Chondrocyte (in vitro differentiated cells): ENCODE results near the gene FZR1. TPM values are rescaled to one million over a fixed set of nuclear protein-coding genes. Genes with fewer than 3 reads are reported as not detected.

Experiments used
- DNase-seq: peaks from one replicate; pipeline ENCODE4 v3.0.0; 2021; ENCODE audit warnings: mixed read lengths, low spot score
- H3K27ac Mint-ChIP-seq: one replicate; pipeline ENCODE4 v1.8.0; 2021; ENCODE audit warnings: mild to moderate bottlenecking, moderate library complexity, mixed read lengths; ENCODE audit not compliant: unreplicated experiment
- H3K27me3 Mint-ChIP-seq: 2 replicates; pipeline ENCODE4 v1.8.0; 2021; ENCODE audit warnings: low read depth, mixed read lengths
- H3K36me3 Mint-ChIP-seq: 2 replicates; pipeline ENCODE4 v1.8.0; 2021; ENCODE audit warnings: low read depth, mixed read lengths
- H3K4me1 Mint-ChIP-seq: 2 replicates; pipeline ENCODE4 v1.8.0; 2021; ENCODE audit warnings: low read depth, mild to moderate bottlenecking, mixed read lengths
- H3K4me3 Mint-ChIP-seq: one replicate; pipeline ENCODE4 v1.8.0; 2021; ENCODE audit warnings: mild to moderate bottlenecking, moderate library complexity, mixed read lengths; ENCODE audit not compliant: unreplicated experiment
- H3K9me3 Mint-ChIP-seq: 2 replicates; pipeline ENCODE4 v1.8.0; 2021; ENCODE audit warnings: low read depth, mixed read lengths
- total RNA-seq: library from RNA; stranded (reverse); gene quantifications from 3 replicates; pipeline ENCODE4 v1.2.1, GENCODE V29; 2021
- TF ChIP-seq, protein P1 (sequence below): fragments of 200-600 bp; sonication (generic); IDR thresholded peaks from 2 replicates; pipeline ENCODE4 v1.5.0; 2021; ENCODE audit warnings: antibody characterized with exemption, mild to moderate bottlenecking, moderate library complexity

The FZR1 gene
- total RNA-seq, 1 donor from 2014 or later, result 35.0 TPM

DNA sequence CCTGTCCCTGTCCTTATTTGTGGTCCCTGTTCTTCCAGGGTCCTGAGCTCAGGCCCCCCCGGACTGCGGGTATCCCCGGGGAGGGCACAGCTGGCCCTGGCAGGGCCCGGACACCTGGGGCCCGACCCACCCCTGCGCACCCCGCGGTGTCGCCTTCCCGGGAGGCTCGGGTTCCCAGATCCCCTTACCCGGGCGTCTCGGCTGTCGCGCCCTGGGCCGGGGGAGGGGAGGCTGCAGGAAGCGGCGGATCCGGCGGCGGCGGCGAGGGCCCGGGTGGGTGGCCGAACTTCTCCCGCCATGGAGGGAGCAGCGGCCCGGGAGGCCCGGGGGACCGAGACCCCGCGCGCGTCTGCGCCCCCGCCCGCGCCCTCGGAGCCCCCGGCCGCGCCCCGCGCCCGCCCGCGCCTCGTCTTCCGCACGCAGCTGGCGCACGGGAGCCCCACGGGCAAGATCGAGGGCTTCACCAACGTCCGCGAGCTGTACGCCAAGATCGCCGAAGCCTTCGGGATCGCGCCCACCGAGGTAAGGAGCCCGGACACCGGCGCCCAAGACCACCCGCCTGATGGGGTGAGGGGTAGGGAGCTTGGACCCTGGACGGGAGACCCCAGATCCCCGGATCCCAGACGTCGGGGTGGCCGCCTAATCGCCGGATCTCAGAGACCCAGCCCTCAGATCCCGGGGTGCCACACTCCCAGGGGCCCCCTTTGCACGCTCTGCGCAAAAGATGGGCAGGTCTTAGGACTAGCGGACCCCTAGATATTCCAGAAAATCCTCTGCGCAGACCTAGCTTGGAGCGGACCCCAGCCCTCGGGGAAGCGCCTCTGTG lies 79.4 kb downstream of the FZR1 start, which contains the start of gene GIPC3:
Gene GIPC3, plus strand, starts transcription at position 178 of the 826 bp plus-strand sequence. Its CDS starts 120 bp downstream, at position 298.
- H3K4me3 Mint-ChIP-seq, result peak within 1 kb of the TSS; percentile 22

DNA sequence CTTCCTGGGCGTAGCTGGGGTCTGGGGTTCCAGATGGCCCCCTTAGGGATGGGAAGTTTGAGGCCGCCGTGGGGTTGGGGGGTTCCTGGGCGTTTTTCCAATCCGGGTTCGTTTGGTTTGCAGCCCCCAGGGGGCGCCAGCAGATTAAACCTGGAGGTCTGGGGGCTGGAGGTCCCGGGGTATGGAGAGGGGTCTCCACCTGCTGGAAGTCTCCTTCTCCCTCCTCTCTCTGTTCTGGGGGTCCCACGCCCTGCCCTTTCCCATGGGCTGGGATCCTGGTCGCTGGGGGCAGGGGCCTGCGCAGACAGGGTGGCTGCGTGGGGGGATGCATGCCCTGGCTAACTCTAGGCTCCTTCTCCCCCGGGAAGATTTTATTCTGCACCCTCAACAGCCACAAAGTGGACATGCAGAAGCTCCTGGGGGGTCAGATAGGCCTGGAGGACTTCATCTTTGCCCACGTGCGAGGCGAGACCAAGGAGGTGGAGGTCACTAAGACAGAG lies 80.1 kb downstream of the FZR1 start:
- Mint-ChIP-seq H3K4me3 (peak overlapping the region; percentile 22), H3K9me3 (no peaks in the 10 kb centered on the region), H3K27me3 (peaks cover 2% of the 10 kb centered on the region), H3K36me3 (no peaks in the 10 kb centered on the region), H3K27ac (no peak overlapping the region), H3K4me1 (no peaks in the 10 kb centered on the region)
- TF ChIP-seq, protein P1, sequence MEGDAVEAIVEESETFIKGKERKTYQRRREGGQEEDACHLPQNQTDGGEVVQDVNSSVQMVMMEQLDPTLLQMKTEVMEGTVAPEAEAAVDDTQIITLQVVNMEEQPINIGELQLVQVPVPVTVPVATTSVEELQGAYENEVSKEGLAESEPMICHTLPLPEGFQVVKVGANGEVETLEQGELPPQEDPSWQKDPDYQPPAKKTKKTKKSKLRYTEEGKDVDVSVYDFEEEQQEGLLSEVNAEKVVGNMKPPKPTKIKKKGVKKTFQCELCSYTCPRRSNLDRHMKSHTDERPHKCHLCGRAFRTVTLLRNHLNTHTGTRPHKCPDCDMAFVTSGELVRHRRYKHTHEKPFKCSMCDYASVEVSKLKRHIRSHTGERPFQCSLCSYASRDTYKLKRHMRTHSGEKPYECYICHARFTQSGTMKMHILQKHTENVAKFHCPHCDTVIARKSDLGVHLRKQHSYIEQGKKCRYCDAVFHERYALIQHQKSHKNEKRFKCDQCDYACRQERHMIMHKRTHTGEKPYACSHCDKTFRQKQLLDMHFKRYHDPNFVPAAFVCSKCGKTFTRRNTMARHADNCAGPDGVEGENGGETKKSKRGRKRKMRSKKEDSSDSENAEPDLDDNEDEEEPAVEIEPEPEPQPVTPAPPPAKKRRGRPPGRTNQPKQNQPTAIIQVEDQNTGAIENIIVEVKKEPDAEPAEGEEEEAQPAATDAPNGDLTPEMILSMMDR, result peak; percentile 83
- no peak for DNase-seq

More for the DNA sequence above, 79.4 kb downstream of the FZR1 start, which contains the start of gene GIPC3:
- H3K4me1 Mint-ChIP-seq, result peaks cover 6% of the 10 kb centered on the region
- TF ChIP-seq, protein P1, result no peak
- H3K9me3 Mint-ChIP-seq, result no peaks in the 10 kb centered on the region
- H3K36me3 Mint-ChIP-seq, result no peaks in the 10 kb centered on the region
- no peak within 1 kb of the TSS for H3K27ac Mint-ChIP-seq
- no peak for DNase-seq
- peaks cover 2% of the 10 kb centered on the region for H3K27me3 Mint-ChIP-seq

DNA sequence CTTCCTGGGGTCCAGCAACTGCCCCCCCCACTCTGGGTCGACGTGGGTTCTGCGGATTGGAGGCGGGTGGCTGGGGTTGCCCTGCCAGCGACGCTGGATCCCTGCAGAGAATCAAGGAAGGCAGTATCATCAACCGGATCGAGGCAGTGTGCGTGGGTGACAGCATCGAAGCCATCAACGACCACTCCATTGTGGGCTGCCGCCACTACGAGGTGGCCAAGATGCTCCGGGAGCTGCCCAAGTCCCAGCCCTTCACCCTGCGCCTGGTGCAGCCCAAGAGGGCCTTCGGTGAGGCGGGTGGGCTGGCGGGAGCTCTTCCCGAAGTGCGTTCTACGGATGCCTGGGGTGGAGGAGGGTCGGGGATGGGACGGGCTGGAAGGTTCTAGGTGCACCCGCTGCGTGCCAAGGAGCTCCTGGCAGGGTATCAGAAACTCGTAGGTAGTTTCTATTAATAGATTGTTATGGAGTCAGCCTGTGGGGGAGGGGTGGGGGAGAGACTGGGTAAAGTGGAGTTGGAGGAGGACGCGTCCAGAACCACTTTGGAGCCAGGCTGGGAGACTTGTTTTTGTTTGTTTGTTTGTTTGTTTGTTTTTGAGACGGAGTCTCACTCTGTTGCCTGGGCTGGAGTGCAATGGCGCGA lies 80.7 kb downstream of the FZR1 start:
- H3K4me1 Mint-ChIP-seq, result no peaks in the 10 kb centered on the region

More for the DNA sequence above, 80.7 kb downstream of the FZR1 start:
- TF ChIP-seq, protein P1, result no peak
- Mint-ChIP-seq H3K36me3 (no peaks in the 10 kb centered on the region), H3K4me3 (no peak overlapping the region), H3K27ac (no peak overlapping the region), H3K9me3 (no peaks in the 10 kb centered on the region), H3K27me3 (peaks cover 2% of the 10 kb centered on the region)
- no peak for DNase-seq

Other genes starting within 250 kb of the FZR1 start
- 81.5 to 85.5 TPM (median 83.4 TPM) in 3 replicates for gene NFIC, start 139.7 kb upstream of the FZR1 start, total RNA-seq
- not detected in 3 replicates for gene SMIM24, start 25.8 kb upstream of the FZR1 start, total RNA-seq
- not detected in 3 replicates for gene SMIM44, start 22.9 kb upstream of the FZR1 start, total RNA-seq
- 9.9 to 10.3 TPM (median 10.1 TPM) in 3 replicates for gene DOHH, start 5.6 kb upstream of the FZR1 start, total RNA-seq
- 0.35 to 0.65 TPM (median 0.56 TPM) in 3 replicates for gene TEKTIP1, start 32.9 kb downstream of the FZR1 start, total RNA-seq
- gene MFSD12, start 51.3 kb downstream of the FZR1 start, total RNA-seq, result 65.8 to 101 TPM (median 98.4 TPM) in 3 replicates
- gene HMG20B, start 66.6 kb downstream of the FZR1 start, total RNA-seq, result 60.9 to 69.3 TPM (median 68.2 TPM) in 3 replicates
- 0.15 to 3.3 TPM (median 2.2 TPM) in 3 replicates for gene GIPC3, start 79.2 kb downstream of the FZR1 start, total RNA-seq
- 5.4 to 5.8 TPM in 2 of 3 replicates, not detected in the other for gene TBXA2R, start 100.6 kb downstream of the FZR1 start, total RNA-seq
- gene CACTIN, start 120.5 kb downstream of the FZR1 start, total RNA-seq, result 18.6 to 22.0 TPM (median 19.5 TPM) in 3 replicates
- gene PIP5K1C, start 194.2 kb downstream of the FZR1 start, total RNA-seq, result 81.0 to 98.4 TPM (median 85.5 TPM) in 3 replicates
- not detected in 3 replicates for gene TJP3, start 202.1 kb downstream of the FZR1 start, total RNA-seq